Coronary artery (tissue), 2 donors: Measurements from ENCODE around the gene SPECC1L.

Experiments
- DNase-seq: peaks from one replicate; pipeline ENCODE4 v3.0.0-alpha.2; 2017; ENCODE audit warnings: low spot score
- H3K27ac ChIP-seq, 2 donors: fragments of 200-600 bp; sonication (generic); one replicate each; pipeline ENCODE4 v1.5.1; 2016 to 2019
- H3K4me3 ChIP-seq: fragments of 200-600 bp; sonication (generic); 2 replicates; pipeline ENCODE4 v1.5.1; 2016; ENCODE audit warnings: mild to moderate bottlenecking, moderate library complexity
- TF ChIP-seq, protein P1 (sequence below): fragments of 200-600 bp; sonication (generic); IDR thresholded peaks from one replicate; pipeline ENCODE4 v1.5.1; 2019; ENCODE audit warnings: antibody characterized with exemption

Gene SPECC1L

DNA sequence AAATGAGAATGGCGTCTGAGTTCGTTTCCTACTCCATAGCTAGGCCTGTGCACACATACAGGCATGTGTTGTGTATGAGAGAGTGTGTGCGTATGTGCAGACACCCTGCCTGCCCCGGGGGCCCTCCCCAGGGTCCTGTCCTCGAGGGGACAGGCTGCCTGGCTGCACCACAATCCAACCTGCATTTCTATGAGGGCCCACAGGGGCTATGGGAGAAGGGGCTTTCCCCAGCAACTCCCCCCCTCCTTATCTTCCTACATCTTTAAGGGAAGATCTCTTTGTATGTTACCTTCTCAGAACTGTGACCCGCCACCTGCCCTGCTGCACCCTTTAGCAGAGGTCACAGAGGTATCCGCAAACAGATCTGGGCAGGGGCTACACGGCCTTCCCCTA lies 171.7 kb downstream of the SPECC1L start:
- TF ChIP-seq, protein P1, sequence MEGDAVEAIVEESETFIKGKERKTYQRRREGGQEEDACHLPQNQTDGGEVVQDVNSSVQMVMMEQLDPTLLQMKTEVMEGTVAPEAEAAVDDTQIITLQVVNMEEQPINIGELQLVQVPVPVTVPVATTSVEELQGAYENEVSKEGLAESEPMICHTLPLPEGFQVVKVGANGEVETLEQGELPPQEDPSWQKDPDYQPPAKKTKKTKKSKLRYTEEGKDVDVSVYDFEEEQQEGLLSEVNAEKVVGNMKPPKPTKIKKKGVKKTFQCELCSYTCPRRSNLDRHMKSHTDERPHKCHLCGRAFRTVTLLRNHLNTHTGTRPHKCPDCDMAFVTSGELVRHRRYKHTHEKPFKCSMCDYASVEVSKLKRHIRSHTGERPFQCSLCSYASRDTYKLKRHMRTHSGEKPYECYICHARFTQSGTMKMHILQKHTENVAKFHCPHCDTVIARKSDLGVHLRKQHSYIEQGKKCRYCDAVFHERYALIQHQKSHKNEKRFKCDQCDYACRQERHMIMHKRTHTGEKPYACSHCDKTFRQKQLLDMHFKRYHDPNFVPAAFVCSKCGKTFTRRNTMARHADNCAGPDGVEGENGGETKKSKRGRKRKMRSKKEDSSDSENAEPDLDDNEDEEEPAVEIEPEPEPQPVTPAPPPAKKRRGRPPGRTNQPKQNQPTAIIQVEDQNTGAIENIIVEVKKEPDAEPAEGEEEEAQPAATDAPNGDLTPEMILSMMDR = no peak
- DNase-seq = peak; percentile 67
- peak overlapping the region; percentile 77 to 92 for H3K27ac ChIP-seq

DNA sequence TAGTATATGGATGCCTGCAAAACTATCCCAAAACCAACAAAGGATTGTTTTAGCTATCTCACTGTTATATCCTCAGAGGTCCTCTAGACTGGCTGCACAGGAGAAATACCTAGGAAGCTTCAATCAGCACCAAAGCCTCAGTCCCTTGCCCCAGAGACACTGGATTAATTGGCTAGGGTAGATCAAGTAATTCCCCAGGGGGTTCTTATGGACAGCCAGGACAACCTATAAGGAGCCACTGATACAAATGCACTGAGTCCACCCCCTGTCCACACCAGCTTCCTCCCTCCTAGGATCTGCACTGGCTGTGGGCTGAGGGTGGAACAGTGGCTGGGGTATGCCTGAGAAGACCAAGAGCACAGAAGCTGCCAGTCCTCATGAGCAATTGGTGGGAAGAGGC lies 173.0 kb downstream of the SPECC1L start:
- TF ChIP-seq, protein P1 = no peak
- Histone ChIP-seq H3K4me3 (no peak overlapping the region), H3K27ac (no peak overlapping the region)
- peak; percentile 49 for DNase-seq

More for the DNA sequence above, 171.7 kb downstream of the SPECC1L start:
- H3K4me3 ChIP-seq = no peak overlapping the region

DNA sequence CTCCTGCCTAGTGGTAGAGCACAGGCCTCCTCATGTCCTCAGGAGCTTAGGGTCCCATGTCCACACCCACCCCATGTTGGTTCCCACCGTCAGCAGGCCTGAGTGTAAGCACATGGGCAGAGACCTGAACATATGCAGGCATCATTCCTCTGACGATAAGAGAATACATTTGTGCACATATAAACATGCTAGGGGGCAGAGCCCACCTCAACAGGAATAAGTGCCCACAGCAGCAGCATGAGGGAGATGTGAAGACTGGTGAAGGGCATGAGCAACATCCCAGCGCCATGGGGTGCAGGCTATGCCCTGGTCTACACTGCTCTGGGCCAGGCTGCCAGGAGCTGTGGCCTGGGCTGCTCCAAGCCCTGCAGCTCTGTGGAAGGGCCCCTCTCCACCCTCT lies 173.6 kb downstream of the SPECC1L start:
- DNase-seq = peak; percentile 67
- H3K27ac ChIP-seq = no peak overlapping the region
- TF ChIP-seq, protein P1 = no peak
- H3K4me3 ChIP-seq = no peak overlapping the region

- Histone ChIP-seq H3K4me3 (no peak overlapping the region), H3K27ac (no peak overlapping the region)
- TF ChIP-seq, protein P1 = no peak
- DNase-seq = peak; percentile 59
Observed at GRCh38 chr22:24444729-24445466, 174.3 kb downstream of the SPECC1L start.

DNA sequence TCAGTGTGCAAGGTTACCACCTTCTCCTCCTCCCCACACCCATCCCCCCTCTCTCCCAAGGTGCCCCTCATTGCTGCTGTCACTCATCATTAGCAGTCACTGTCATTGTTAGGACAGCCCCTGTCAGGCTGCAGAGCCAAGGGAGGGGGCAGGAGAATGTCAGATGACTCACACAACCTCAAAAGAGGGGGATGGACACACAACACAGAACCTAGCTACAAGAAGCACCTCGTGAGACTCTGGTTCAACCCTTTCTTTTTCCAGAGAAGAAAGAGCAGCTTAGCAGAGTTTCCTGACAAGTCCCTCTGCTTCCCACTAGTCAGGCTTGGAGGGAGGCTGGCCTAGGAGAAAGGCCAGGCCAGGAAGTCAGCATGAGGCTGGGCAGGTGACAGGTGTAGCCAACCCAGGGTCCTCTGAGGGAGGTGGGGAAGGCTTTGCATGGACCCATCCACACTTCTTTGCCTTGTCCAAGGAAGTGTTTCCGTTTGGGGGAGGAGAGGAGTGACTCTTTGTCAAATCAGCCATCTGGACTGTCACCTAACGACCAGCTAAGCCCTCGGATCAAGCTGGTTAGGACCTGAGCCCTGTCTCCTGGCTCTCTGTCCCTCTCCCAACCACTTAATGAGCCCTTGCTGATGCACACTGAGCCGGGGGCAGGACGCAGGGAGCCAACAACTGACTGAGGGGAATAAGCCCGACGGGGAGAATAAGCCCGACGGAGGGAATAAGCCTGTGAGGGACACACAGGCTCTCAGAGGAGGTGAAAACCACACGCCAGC lies 175.0 kb downstream of the SPECC1L start:
- TF ChIP-seq, protein P1 = no peak
- peak; percentile 66 for DNase-seq
- H3K27ac ChIP-seq = no peak overlapping the region
- H3K4me3 ChIP-seq = no peak overlapping the region

DNA sequence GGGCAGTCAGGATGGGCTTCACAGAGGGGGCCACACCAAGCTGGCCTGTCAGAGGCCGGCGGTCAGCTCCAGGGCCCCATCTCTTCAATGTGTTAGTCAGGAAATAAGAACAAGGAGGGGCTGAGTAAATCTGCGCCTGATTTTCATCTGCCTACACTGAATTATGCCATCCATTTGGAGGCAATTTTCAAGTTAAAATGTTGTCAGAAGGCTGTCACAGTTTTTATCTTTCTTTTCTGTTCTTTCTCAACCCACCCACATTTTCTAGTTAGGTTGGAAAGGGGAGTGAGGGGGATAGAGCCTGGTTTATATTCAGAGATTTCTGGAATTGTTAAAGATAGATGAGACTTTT lies 175.6 kb downstream of the SPECC1L start:
- Histone ChIP-seq H3K27ac (no peak overlapping the region), H3K4me3 (no peak overlapping the region)
- TF ChIP-seq, protein P1 = no peak
- no peak for DNase-seq

DNA sequence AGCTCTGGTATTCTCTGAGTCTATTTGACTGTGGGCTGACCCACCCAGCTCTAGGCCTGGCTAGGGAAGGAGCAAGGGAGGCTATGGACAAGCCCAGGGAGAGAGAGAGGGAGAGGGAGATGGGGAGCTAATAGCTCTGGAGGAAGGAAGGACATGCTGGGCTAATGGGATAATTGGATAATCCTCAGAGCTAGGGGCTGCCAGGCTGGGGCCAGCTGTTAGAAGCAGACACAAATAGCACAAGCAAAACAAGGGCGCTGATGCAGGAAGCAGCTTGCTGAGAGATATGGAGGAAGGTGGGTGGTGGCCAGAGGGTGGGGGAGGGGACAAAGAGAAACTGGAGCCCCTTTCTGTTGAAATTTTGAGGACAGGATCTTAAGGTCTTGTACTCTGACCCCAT lies 180.0 kb downstream of the SPECC1L start:
- Histone ChIP-seq H3K4me3 (no peak overlapping the region), H3K27ac (no peak overlapping the region)
- peak; percentile 46 for DNase-seq
- TF ChIP-seq, protein P1 = no peak
